Activated CD8-positive, alpha-beta memory T cell treated with anti-CD3 and anti-CD28 coated beads, Interleukin-2, amount 50 U/mL, for 1 hour (primary cell): Measurements from ENCODE around the gene IL32.
"Not testable (repeated sequence)": the region's sequence is repeated elsewhere in the genome, so short reads cannot be mapped to it uniquely, and the experiment has no call there.

Source experiments
- DNase-seq: peaks from one replicate; pipeline ENCODE4 v3.0.0-alpha.2; 2020; ENCODE audit errors: extremely low read depth

Gene IL32

DNA sequence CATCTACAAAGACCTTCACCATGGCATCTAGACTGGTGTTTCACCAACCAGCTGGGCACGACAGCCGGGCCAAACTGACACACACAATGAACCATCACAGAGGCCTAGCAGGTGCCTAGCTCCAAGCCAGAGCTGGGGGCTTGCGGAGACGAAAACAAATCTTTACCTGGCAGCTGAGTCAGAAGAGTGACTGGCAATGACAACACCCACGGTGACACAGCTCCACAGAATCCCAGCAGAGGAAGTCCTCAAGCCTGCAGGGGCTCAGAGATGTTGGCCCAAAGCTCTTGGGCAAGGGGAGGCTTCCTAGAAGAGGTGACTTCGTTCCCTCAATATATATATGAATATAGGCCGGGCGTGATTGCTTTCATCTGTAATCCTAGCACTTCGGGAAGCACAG is 13.9 kb upstream of the IL32 start:
- no peak for DNase-seq

DNA sequence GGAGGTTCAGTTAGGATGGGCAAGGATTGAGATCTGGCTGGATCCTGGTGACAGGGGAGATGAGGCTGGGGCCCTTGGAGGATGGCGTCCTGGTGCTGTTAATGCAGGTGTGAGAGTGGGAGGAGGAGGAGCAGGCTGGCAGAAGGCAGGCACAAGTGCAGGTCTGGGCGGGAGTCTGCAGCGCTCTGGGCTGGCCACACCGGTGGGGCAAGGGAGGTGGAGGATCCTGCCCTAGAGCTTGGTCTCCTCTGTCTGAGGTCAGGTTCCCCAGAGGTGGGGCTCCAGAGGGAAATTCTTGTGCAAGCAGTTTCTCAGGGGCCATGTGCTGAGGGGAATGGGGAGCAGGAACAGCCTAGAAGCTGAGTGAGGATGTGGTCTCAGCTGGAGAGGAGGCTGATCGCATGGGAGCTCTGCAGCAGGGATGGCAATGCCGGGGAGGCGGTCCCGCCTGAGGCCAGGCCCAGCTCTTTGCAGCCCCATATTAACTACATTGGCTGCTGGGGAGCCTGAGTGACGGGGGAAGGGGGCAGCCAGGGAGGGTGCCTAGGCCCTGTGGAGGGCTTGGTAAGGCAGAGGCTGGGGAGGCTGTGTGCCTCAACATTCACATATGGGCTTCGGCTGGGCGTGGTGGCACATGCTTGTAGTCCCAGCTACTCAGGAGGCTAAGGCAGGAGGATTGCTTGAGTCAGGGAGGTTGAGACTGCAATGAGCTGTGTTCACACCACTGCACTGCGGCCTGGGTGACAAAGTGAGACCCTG is 12.7 kb upstream of the IL32 start:
- DNase-seq, result not testable (repeated sequence)

DNA sequence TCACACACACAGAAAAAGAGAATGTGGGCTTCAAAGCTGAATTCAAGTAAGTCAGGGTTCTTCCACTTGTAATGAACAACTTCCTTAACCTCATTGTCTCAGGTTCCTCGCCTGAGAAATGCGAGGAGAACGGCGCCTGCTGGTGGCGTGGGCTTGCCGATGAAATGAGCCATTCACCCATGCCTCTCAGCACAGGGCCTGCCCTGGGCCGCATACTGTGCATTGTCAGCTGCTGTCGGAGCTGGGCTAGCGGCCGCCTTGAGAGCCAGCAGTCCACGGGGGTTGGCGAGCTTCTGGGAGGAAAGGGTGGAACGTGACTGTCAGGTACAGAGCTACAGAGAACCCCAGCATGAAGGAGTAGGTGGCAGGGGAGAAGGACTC is 12.1 kb upstream of the IL32 start:
- DNase-seq, result not testable (repeated sequence)

DNA sequence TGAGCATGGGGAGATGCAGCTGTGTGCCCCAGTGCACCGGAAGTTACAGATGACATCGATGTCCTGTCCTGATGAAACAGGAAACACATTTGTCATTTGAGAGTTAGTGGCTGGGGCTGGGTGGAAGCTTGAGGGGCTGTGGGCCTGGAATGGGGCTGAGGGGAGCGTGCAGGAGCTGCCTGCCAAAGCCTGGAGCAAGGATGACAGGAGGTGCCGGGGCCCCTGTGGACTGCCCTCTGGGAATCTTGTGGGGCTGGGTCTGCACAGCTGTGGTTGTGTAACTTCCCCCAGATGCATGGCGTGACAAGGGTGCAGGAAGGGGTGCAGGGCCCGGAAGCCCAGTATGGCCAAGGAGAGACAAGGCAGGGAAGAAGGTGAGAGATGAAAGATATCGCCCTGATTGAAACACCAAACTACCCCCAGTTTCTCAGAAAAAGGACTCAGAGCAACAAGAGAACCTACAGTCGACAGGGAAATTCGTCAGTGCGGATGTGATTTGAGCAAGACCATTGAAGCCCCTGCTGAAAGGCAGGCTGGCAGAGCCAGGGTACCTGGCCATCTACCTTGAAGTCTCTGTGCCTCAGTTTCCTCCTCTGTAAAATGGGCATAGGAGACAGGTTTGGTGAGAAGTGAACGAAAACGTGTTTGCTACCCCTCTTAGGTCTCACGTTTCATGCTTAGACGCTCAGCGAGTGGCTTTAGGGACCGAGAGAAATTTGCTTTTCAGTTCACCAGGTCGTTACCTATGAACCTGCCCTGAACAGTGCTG is 10.3 kb upstream of the IL32 start:
- no peak for DNase-seq

DNA sequence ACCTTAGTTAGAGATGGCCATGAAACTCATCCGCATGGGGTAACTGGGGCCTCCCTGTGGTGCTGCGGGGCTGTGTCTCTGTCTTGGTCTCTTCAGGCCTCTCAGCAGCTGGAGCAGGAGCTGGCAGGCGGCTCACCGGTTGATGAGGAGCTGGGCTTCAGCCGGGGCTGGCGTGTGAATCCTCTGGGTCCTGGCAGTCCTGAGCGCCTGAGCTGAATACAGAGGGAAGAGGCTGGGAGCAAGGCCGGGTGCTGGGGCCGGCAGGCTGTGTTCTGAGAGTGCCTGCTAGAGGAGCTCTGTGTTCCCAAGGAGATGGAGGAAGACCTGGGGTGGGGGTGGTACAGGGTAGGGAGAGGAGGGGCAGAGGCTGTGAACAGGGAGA is 9.7 kb upstream of the IL32 start:
- DNase-seq, result not testable (repeated sequence)

DNA sequence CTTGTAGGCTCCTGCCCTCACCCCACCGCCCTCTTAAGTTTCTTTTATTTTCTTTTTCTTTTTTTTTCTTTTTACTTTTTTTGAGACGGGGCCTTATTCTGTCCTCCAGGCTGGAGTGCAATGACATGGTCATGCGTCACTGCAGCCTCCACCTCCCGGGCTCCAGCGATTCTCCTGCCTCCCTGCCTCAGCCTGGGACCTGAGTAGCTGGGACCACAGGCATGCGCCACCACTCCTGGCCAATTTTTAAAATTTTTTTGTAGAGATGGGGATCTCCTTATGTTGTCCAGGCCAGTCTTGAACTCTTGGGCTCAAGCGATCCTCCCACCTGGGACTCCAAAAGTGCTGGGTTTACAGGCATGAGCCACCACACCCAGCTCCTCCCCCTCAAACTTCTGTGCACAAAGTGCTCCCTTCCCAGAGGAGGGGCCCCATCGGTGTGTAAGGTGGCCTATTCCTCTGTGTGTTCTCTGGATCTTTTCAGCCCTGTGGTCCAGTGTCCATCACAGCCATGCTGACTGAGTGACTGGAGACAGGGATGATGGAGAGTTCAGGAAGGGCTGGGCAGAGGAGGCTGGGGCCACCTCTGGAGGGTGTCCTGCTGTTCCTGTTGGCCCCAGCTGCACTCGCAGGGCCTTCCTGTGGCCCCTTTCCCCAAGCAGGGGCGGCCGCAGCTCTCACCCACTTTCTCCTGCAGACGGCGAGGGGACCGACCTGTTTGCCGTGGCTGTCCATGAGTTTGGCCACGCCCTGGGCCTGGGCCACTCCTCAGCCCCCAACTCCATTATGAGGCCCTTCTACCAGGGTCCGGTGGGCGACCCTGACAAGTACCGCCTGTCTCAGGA is 8.9 kb upstream of the IL32 start:
- no peak for DNase-seq

DNA sequence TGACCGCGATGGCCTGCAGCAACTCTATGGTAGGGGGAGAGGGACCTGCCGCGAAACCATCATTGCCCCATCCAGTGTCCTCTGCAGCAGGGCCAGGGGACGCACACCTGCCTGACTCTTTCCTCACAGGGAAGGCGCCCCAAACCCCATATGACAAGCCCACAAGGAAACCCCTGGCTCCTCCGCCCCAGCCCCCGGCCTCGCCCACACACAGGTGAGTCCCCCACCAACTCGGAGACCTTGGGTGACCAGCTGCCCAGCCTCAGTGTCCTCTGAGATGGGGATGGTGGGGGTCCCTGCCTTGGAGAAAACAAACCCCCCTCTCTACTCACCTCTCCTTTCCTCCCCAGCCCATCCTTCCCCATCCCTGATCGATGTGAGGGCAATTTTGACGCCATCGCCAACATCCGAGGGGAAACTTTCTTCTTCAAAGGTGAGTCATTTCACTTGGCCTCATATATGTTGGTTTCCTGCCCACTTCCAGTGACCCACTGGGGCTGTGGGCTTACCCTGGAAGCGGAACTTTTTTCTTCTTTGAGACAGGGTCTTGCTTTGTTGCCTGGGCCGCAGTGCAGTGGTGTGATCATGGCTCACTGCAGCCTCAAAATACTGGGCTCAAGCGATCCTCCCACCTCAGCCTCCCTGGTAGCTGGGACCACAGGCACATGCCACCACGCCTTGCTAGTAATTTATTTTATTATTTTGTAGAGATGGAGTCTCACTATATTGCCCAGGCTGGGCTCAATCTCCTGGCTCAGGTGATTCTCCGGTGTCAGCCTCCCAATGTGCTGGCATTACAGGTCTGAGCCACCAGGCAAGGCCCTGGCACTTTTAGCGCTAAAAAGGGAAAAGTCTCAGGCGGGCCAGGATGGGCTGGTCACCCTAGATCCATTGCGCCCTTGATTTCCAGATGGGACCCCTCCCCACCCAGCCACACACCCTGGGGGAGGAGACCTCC is 8.0 kb upstream of the IL32 start:
- DNase-seq, result no peak

DNA sequence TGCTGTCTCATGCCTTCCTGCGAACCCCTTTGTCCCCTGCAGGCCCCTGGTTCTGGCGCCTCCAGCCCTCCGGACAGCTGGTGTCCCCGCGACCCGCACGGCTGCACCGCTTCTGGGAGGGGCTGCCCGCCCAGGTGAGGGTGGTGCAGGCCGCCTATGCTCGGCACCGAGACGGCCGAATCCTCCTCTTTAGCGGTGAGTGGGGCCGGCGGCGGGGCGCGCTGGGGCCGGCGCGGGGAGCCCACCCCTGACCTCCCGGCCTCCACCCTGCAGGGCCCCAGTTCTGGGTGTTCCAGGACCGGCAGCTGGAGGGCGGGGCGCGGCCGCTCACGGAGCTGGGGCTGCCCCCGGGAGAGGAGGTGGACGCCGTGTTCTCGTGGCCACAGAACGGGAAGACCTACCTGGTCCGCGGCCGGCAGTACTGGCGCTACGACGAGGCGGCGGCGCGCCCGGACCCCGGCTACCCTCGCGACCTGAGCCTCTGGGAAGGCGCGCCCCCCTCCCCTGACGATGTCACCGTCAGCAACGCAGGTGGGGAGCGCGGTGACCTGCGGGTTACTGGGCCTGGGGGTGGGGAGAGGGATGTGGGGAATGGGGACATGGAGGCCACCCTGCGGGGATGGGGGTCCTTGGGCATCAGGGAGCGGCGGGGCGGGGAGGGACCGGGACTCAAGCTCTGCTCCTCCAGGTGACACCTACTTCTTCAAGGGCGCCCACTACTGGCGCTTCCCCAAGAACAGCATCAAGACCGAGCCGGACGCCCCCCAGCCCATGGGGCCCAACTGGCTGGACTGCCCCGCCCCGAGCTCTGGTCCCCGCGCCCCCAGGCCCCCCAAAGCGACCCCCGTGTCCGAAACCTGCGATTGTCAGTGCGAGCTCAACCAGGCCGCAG is 7.1 kb upstream of the IL32 start:
- DNase-seq, result no peak

DNA sequence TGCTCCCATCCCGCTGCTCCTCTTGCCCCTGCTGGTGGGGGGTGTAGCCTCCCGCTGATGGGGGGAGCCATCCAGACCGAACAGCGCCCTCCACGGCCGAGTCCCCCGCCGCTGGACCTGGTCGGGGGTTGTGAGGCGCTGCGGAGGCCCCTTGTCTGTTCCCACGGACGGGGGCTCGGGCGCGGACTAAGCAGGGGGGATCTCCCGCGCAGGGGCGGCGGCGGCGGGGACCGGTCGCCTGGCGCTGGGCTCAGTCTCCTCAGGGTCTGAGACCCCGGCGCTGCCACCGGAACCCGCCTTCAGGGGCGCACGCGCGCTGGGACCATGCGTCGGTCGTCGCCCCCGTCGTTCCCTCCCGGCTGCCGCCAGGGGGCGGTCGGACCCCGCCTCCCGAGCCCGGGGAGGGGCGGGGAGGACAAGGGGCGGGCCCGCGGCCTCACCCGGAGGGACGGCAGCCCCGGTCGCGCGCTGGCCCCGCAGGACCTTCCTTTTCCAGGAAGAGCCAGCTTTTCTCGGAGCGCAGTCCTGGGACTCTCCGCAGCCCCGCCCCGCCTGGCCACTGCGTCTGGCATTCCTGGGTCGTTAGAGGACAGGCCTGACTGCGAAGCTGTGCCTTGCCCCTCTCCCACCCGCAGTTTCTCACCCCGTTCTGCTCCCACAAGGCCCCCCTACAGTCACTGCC is 6.3 kb upstream of the IL32 start:
- DNase-seq, result peak; percentile 45

DNA sequence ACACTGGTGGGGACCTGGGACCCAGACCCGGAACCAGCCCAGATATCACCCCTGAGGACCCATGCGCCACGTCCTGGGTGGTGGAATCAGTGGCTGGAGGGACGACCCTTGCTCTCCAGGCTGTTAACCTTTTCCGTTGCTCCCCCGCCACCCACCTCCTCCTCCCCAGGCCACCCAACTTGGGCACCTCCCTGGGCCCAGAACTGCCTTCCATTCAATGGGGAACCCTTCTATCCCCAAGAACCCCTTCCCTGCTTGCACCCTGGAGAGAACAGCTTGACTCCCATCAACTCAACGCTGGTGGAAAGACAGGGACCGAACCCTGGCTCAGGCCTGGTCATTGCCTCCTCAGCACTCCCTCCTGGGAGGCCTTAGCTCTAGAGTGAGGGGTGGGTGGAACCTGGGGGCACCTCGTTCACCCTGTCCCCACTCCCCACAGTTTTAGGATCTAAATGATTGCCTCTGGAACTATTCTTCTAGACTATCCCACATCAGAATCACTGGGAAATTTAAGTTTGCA is 5.7 kb upstream of the IL32 start:
- DNase-seq, result no peak

DNA sequence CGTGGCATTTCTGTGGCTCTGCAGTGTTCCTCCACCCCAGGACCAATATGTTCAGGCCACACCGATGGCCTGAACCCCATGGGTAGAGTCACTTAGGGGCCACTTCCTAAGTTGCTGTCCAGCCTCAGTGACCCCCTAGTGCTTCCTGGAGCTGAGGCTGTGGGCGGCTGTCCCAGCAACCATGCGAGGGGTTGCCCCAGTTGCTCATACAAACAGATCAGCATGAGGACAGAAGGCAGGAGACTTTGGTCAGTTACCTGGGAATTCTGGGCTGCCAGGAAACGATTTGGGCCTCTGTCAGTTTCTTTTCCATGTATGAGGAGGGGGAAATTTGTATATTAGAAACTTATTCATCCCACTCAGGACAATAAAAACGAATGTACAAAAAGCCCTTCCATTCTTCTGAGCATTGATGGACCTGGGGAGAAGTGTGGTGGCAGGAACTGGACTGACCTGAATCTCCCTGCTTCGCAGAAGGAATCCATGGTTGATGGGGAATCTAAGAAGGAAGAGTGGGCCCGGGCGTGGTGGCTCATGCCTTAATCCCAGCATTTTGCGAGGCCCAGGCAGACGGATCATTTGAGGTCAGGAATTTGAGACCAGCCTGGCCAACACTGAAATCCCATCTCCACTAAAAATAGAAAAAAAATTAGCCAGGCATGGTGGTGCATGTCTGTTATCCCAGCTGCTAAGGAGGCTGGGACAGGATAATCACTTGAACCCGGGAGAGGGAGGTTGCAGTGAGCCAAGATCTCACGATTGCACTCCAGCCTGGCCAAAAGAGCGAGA is 4.9 kb upstream of the IL32 start:
- no peak for DNase-seq

DNA sequence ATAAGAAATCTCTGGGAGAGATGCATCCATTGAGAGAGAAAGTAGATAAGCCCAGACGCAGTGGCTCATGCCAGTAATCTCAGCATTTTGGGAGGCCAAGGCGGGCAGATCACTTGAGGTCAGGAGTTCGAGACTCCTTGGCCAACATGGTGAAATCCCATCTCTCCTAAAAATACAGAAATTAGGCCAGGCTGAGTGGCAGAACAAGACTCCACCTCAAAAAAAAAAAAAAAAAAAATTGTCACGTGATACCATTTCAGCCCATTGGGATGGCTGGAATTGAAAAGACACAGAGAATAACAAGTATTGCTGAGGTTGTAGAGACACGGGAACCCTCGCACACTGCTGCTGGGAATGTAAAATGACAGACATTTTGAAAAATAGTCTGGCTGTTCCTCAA is 2.9 kb upstream of the IL32 start:
- DNase-seq, result no peak

DNA sequence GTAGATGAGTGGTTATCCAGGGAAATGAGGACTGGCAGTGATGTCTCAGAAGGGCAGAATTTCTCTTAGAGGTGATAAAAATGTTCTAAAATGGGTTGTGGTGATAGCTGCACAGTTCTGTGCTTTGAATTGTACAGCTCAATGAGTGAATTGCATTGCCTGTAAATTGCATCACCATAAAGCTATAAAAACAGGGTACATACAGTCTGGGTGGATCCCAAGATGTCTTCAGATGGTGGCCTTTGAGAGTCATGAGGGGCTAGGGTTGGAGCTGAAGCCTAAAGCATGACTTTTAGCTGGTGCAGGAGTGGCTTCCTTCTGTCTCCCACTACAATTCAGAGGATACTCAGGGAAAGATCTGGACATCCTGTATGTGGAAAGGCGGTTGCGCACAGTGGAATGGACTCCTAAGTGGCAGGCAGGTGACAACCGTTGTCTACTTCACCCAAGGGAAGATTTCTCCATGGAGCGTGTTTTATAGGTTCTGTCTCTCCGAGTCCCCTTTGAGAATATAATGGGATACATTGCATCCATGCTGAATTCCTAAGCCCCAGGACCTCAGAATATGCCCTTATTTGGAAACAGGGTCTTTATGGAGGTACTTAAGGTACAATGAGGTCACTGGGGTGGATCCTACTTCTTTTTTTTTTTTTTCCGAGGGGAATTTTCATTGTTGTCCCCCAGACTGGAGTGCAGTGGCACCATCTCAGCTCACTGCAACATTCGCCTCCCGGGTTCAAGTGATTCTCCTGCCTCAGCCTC is 1.6 kb upstream of the IL32 start:
- no peak for DNase-seq

DNA sequence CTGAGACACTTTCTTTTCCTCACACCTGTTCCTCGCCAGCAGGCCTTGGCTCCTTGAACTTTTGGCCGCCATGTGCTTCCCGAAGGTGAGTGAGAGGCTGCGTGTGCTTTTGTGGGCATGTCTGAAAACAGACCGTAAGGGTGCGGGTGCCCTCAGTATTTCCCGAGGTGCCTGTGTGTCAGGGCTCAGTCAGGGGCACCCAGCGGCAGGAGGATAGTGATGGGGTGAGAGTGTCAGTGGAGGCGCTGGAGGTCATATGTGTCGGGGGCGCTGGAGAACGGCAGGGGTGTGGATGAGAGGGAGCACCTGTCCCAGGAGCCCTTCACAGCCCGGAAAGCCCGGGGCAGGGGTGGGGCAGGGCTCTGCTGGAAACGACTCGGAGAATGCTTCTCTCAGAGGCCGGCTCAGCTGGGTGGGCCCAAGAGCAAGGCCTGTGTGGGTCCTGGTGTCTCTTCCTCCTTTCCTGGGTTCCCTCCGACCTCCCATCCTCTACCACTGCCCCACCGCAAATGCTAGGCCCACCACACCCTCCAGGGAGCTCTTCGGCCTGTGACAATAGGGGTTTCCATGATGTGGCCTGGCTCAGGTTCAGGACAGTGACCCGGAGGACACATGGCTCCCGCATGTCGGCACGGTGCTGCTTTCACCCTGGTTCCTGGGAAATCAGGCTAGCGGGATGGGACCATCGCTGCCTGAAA is 451 bp downstream of the IL32 start:
- no peak for DNase-seq

DNA sequence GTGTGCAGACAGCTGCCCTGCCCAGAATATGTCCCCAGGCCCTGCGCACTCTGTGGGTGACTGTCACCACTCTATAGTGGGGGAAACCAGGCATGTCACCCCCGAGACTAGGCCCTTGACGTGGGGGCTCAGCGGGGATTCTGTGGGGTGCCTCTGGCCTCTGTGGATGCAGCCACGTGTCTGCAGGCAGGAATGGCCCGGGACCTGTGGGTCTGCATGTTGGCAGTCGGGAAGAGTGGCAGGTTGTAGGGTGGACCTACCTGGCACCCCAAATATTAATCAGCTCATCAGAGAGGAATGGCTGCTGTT is 954 bp downstream of the IL32 start:
- DNase-seq, result no peak

DNA sequence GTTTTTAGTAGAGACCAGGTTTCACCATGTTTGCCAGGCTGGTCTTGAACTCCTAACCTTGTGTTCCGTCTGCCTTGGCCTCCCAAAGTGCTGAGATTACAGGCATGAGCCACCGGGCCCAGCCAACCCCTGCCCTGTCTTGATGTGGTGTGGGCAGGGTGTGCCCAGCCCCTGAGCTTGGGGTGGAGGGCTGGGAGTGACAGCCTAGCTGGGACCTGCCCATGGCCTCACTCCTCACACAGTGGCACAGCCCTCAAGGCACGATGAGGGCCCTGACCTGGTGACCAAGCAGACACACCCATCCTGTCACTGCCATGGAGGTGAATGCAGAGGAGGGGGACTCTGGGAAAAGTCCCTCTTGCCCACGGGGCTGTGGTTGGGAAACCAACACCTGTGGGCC is 3.0 kb downstream of the IL32 start:
- no peak for DNase-seq

DNA sequence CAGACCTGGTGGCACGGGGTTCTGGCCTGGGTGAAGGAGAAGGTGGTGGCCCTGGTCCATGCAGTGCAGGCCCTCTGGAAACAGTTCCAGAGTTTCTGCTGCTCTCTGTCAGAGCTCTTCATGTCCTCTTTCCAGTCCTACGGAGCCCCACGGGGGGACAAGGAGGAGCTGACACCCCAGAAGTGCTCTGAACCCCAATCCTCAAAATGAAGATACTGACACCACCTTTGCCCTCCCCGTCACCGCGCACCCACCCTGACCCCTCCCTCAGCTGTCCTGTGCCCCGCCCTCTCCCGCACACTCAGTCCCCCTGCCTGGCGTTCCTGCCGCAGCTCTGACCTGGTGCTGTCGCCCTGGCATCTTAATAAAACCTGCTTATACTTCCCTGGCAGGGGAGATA is 3.7 kb downstream of the IL32 start:
- not testable (repeated sequence) for DNase-seq
